NB4 (cell line): ENCODE measurements around the gene RBMS1.

Experiments used
- CTCF ChIP-seq: IDR thresholded peaks from one replicate; pipeline ENCODE4 v1.5.1; 2012; ENCODE audit warnings: low read depth, low read length
- POLR2A ChIP-seq: IDR thresholded peaks from 2 replicates; pipeline ENCODE4 v1.6.1; 2011; ENCODE audit warnings: mild to moderate bottlenecking; ENCODE audit not compliant: insufficient read length; ENCODE audit errors: extremely low read depth

GRCh38 chr2:160513120-160513519, 19.5 kb upstream of the RBMS1 start:
- TF ChIP-seq CTCF (no peak), POLR2A (no peak)
